Osteoblast (primary cell): ENCODE results near the gene AGBL4. TPM values are rescaled to one million over a fixed set of nuclear protein-coding genes. Genes with fewer than 3 reads are reported as not detected.

Experiments used
- DNase-seq: peaks from one replicate; pipeline ENCODE4 v3.0.0; 2011; ENCODE audit warnings: low spot score, mixed read lengths; ENCODE audit not compliant: insufficient read length; ENCODE audit errors: missing footprints
- H2AFZ ChIP-seq: 2 replicates; pipeline ENCODE4 v1.6.0; 2011; ENCODE audit warnings: mild to moderate bottlenecking, low read length
- H3K27ac ChIP-seq: 2 replicates; pipeline ENCODE4 v1.5.1; 2011; ENCODE audit warnings: mild to moderate bottlenecking, low read depth, low read length, moderate library complexity
- H3K27me3 ChIP-seq: 2 replicates; pipeline ENCODE4 v1.6.0; 2012; ENCODE audit warnings: mild to moderate bottlenecking, control low read depth, inconsistent platforms, low read length, moderate library complexity; ENCODE audit not compliant: insufficient read depth
- H3K36me3 ChIP-seq: 2 replicates; pipeline ENCODE4 v1.5.1; 2011; ENCODE audit warnings: mild to moderate bottlenecking, low read length, control low read depth, moderate library complexity; ENCODE audit not compliant: insufficient read depth
- H3K4me1 ChIP-seq: 2 replicates; pipeline ENCODE4 v1.5.1; 2011; ENCODE audit warnings: mild to moderate bottlenecking, low read length, control low read depth, moderate library complexity; ENCODE audit not compliant: insufficient read depth
- H3K4me2 ChIP-seq: 2 replicates; pipeline ENCODE4 v1.6.0; 2011; ENCODE audit warnings: mild to moderate bottlenecking, low read length; ENCODE audit not compliant: insufficient read depth
- H3K4me3 ChIP-seq: fragments of 200-600 bp; sonication (generic); 3 replicates; pipeline ENCODE4 v1.5.1; 2012; ENCODE audit warnings: mild to moderate bottlenecking, low read length, inconsistent platforms; ENCODE audit not compliant: insufficient read depth
- H3K79me2 ChIP-seq: 2 replicates; pipeline ENCODE4 v1.6.0; 2012; ENCODE audit warnings: mild to moderate bottlenecking, low read length, control low read depth, inconsistent platforms; ENCODE audit not compliant: insufficient read depth
- H3K9me3 ChIP-seq: 2 replicates; pipeline ENCODE4 v1.5.1; 2011; ENCODE audit warnings: low read depth, low read length, control low read depth
- H4K20me1 ChIP-seq: 2 replicates; pipeline ENCODE4 v1.6.0; 2012; ENCODE audit warnings: mild to moderate bottlenecking, low read length, control low read depth; ENCODE audit not compliant: insufficient read depth
- CTCF ChIP-seq: IDR thresholded peaks from 2 replicates; pipeline ENCODE4 v1.5.1; 2011; ENCODE audit warnings: mild to moderate bottlenecking, low read depth, low read length, moderate library complexity; ENCODE audit errors: extremely low read depth
- total RNA-seq: library from RNA; depleted of rRNA; stranded (reverse); fragments of >200 nt; gene quantifications from 2 replicates; pipeline ENCODE4 v1.2.3, GENCODE V29; 2012

The AGBL4 gene
- total RNA-seq, 1 donor = not detected

GRCh38 chr1:48749068-48749467, 1274.7 kb downstream of the AGBL4 start:
- Histone ChIP-seq H3K27ac (no peak overlapping the region), H3K4me1 (no peaks in the 10 kb centered on the region), H3K9me3 (no peaks in the 10 kb centered on the region), H3K36me3 (no peaks in the 10 kb centered on the region), H3K4me3 (no peak overlapping the region), H3K27me3 (no peaks in the 10 kb centered on the region), H3K4me2 (no peak overlapping the region), H3K79me2 (no peaks in the 10 kb centered on the region), H2AFZ (no peak overlapping the region), H4K20me1 (no peaks in the 10 kb centered on the region)
- TF ChIP-seq CTCF = no peak
- no peak for DNase-seq

- TF ChIP-seq CTCF = no peak
- H3K36me3 ChIP-seq = no peaks in the 10 kb centered on the region
- no peaks in the 10 kb centered on the region for H3K4me1 ChIP-seq
- DNase-seq = no peak
- H3K4me3 ChIP-seq = no peak overlapping the region
- H3K27ac ChIP-seq = no peak overlapping the region
- no peak overlapping the region for H3K4me2 ChIP-seq
- H4K20me1 ChIP-seq = no peaks in the 10 kb centered on the region
- H3K79me2 ChIP-seq = no peaks in the 10 kb centered on the region
- no peaks in the 10 kb centered on the region for H3K9me3 ChIP-seq
- H2AFZ ChIP-seq = no peak overlapping the region
- no peaks in the 10 kb centered on the region for H3K27me3 ChIP-seq
Measured at GRCh38 chr1:48746906-48747305, 1276.8 kb downstream of the AGBL4 start.

GRCh38 chr1:48744032-48744431, 1279.7 kb downstream of the AGBL4 start:
- no peaks in the 10 kb centered on the region for H4K20me1 ChIP-seq
- DNase-seq = no peak
- no peak overlapping the region for H2AFZ ChIP-seq
- H3K79me2 ChIP-seq = no peaks in the 10 kb centered on the region
- TF ChIP-seq CTCF = no peak
- no peak overlapping the region for H3K4me3 ChIP-seq
- no peak overlapping the region for H3K27ac ChIP-seq
- no peak overlapping the region for H3K4me2 ChIP-seq
- H3K27me3 ChIP-seq = no peaks in the 10 kb centered on the region
- no peaks in the 10 kb centered on the region for H3K4me1 ChIP-seq
- H3K9me3 ChIP-seq = no peaks in the 10 kb centered on the region
- H3K36me3 ChIP-seq = no peaks in the 10 kb centered on the region

GRCh38 chr1:48743480-48743879, 1280.3 kb downstream of the AGBL4 start:
- H3K4me2 ChIP-seq = no peak overlapping the region
- TF ChIP-seq CTCF = no peak
- no peaks in the 10 kb centered on the region for H3K79me2 ChIP-seq
- DNase-seq = no peak
- no peaks in the 10 kb centered on the region for H3K4me1 ChIP-seq
- H2AFZ ChIP-seq = no peak overlapping the region
- H3K27ac ChIP-seq = no peak overlapping the region
- H3K36me3 ChIP-seq = no peaks in the 10 kb centered on the region
- no peaks in the 10 kb centered on the region for H3K9me3 ChIP-seq
- no peaks in the 10 kb centered on the region for H3K27me3 ChIP-seq
- H3K4me3 ChIP-seq = no peak overlapping the region
- no peaks in the 10 kb centered on the region for H4K20me1 ChIP-seq
